Hepatocyte (in vitro differentiated cells): ENCODE data around the gene RS1.

Experiments
- CTCF ChIP-seq: fragments of 200-600 bp; sonication (generic); IDR thresholded peaks from 2 replicates; pipeline ENCODE4 v1.5.1; 2016; ENCODE audit warnings: antibody characterized with exemption, mild to moderate bottlenecking; ENCODE audit not compliant: poor library complexity
- EZH2 ChIP-seq: fragments of 200-600 bp; sonication (generic); IDR thresholded peaks from 2 replicates; pipeline ENCODE4 v1.6.1; 2016; ENCODE audit warnings: antibody characterized with exemption, mild to moderate bottlenecking, borderline replicate concordance

DNA sequence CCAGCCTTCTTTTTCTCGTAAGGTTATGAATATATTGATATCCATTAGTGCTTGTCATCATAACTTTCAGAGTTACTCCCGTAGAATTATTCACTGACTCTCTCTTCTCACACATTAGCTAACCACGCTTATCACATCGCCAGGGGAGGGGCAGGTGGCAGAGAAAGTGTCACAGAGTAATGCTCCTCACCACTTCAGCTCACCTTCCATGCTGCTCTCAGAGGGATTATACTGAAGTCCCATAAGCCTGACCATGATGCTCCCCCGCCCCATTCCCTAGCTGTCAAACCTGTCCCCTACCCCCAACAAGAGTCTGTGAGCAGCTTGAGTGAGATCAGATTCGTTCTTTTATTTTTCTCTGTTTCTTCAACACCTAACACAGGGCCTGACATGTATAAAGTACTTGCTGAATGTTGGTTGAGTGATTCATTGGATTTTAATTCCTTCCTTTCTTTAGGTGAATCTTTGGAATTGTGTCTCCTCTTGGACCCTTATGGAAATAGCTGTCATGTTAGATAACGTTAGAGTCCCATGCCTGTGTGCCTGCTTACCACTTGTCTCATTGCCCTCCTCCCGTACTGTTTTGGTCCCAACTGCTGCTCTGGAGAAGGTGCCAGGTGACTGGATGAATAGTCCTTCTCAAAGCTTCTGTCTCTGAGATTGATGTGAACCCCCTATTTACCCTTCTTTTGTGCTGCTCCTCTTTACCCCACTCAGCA is 55.1 kb downstream of the RS1 start:
- TF ChIP-seq CTCF (no peak), EZH2 (no peak)
